Esophagus squamous epithelium (tissue), 4 donors: ENCODE results near the gene LRIT2.

Source experiments
- POLR2A ChIP-seq, 4 donors: fragments of 450-650 bp; IDR thresholded peaks; one replicate each; pipeline ENCODE4 v1.6.1; 2017; ENCODE audit warnings: antibody characterized with exemption in 4 of 4, mild to moderate bottlenecking in 4 of 4, moderate library complexity in 3 of 4
- TF ChIP-seq, protein P1 (sequence below), 6 experiments: fragments of 450-650 bp in 4 of 6; fragments of 200-600 bp in 2 of 6; sonication (generic) in 2 of 6; IDR thresholded peaks; one replicate each; pipeline ENCODE4 v1.5.1; 2016 to 2019; ENCODE audit warnings: antibody characterized with exemption in 6 of 6, mild to moderate bottlenecking in 4 of 6, moderate library complexity in 4 of 6

DNA sequence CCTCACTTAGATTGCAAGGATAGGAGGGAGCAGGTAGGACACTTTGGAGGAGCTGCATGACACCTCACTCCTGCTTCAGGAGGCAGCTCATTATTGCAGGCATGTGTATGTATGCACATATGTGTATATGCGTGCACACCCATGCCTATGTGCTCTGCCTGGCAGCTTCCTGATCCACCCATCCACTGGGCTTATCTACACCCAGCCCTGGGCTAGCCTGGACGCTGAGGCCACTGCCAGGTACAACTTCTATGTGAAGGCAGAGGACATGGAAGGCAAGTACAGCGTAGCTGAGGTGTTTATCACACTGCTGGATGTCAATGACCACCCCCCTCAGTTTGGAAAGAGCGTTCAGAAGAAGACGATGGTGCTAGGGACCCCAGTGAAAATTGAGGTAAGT lies 13.3 kb downstream of the LRIT2 start:
- TF ChIP-seq, protein P1, sequence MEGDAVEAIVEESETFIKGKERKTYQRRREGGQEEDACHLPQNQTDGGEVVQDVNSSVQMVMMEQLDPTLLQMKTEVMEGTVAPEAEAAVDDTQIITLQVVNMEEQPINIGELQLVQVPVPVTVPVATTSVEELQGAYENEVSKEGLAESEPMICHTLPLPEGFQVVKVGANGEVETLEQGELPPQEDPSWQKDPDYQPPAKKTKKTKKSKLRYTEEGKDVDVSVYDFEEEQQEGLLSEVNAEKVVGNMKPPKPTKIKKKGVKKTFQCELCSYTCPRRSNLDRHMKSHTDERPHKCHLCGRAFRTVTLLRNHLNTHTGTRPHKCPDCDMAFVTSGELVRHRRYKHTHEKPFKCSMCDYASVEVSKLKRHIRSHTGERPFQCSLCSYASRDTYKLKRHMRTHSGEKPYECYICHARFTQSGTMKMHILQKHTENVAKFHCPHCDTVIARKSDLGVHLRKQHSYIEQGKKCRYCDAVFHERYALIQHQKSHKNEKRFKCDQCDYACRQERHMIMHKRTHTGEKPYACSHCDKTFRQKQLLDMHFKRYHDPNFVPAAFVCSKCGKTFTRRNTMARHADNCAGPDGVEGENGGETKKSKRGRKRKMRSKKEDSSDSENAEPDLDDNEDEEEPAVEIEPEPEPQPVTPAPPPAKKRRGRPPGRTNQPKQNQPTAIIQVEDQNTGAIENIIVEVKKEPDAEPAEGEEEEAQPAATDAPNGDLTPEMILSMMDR (IDR thresholded peaks at IDR 0.05) = no peak
- no peak for TF ChIP-seq POLR2A (IDR thresholded peaks at IDR 0.05)
